Left renal pelvis (tissue), 4 donors: ENCODE results near the gene FCHSD2. TPM values are rescaled to one million over a fixed set of nuclear protein-coding genes. Genes with fewer than 3 reads are reported as not detected.
"Not testable (repeated sequence)": the region's sequence is repeated elsewhere in the genome, so short reads cannot be mapped to it uniquely, and the experiment has no call there.

Experiments used
- DNase-seq, 4 donors: peaks; one replicate each; pipeline ENCODE4 v3.0.0-alpha.2; 2013; ENCODE audit warnings: low read depth in 4 of 4, low spot score in 3 of 4
- polyA plus RNA-seq, 4 donors: library from polyadenylated mRNA; unstranded; fragments of 120-200 nt; gene quantifications; one replicate each; pipeline ENCODE4 v1.2.1, GENCODE V29; 2013; ENCODE audit not compliant: insufficient read length in 4 of 4

The FCHSD2 gene
- polyA plus RNA-seq, 4 donors, result 38.9 to 53.8 (median 45.7) TPM

- DNase-seq, result no peak
Observed at GRCh38 chr11:73130181-73130580, 11.9 kb downstream of the FCHSD2 start.

GRCh38 chr11:73129198-73129597 lies 12.9 kb downstream of the FCHSD2 start:
- no peak for DNase-seq

- no peak for DNase-seq
Observed at GRCh38 chr11:73126804-73127480, 15.2 kb downstream of the FCHSD2 start.

GRCh38 chr11:73124800-73125199 lies 17.3 kb downstream of the FCHSD2 start:
- DNase-seq, result no peak

- not testable (repeated sequence) for DNase-seq
Observed at GRCh38 chr11:73123892-73124291, 18.2 kb downstream of the FCHSD2 start.

GRCh38 chr11:73121692-73122091 lies 20.4 kb downstream of the FCHSD2 start:
- DNase-seq, result no peak

- no peak for DNase-seq
Observed at GRCh38 chr11:73117071-73117470, 25.0 kb downstream of the FCHSD2 start.

GRCh38 chr11:73116636-73117035 lies 25.5 kb downstream of the FCHSD2 start:
- no peak for DNase-seq

- no peak for DNase-seq
Observed at GRCh38 chr11:73114835-73115220, 27.3 kb downstream of the FCHSD2 start.

- DNase-seq, result no peak
Observed at GRCh38 chr11:73114110-73114834, 27.8 kb downstream of the FCHSD2 start.

- no peak for DNase-seq
Observed at GRCh38 chr11:73113426-73113825, 28.7 kb downstream of the FCHSD2 start.

- no peak for DNase-seq
Observed at GRCh38 chr11:73107597-73107996, 34.5 kb downstream of the FCHSD2 start.

GRCh38 chr11:73106347-73106746 lies 35.8 kb downstream of the FCHSD2 start:
- no peak for DNase-seq

- DNase-seq, result no peak
Observed at GRCh38 chr11:73100578-73100977, 41.5 kb downstream of the FCHSD2 start.

- DNase-seq, result no peak
Observed at GRCh38 chr11:73099512-73100266, 42.4 kb downstream of the FCHSD2 start.

- no peak for DNase-seq
Observed at GRCh38 chr11:73095613-73096012, 46.5 kb downstream of the FCHSD2 start.

- DNase-seq, result no peak
Observed at GRCh38 chr11:73091521-73092305, 50.4 kb downstream of the FCHSD2 start.

GRCh38 chr11:73087730-73088129 lies 54.4 kb downstream of the FCHSD2 start:
- DNase-seq, result no peak

- DNase-seq, result no peak
Observed at GRCh38 chr11:73085189-73085875, 56.8 kb downstream of the FCHSD2 start.

- DNase-seq, result no peak
Observed at GRCh38 chr11:73078631-73079030, 63.5 kb downstream of the FCHSD2 start.
